ENCODE results near the gene GNB1L.

DNA sequence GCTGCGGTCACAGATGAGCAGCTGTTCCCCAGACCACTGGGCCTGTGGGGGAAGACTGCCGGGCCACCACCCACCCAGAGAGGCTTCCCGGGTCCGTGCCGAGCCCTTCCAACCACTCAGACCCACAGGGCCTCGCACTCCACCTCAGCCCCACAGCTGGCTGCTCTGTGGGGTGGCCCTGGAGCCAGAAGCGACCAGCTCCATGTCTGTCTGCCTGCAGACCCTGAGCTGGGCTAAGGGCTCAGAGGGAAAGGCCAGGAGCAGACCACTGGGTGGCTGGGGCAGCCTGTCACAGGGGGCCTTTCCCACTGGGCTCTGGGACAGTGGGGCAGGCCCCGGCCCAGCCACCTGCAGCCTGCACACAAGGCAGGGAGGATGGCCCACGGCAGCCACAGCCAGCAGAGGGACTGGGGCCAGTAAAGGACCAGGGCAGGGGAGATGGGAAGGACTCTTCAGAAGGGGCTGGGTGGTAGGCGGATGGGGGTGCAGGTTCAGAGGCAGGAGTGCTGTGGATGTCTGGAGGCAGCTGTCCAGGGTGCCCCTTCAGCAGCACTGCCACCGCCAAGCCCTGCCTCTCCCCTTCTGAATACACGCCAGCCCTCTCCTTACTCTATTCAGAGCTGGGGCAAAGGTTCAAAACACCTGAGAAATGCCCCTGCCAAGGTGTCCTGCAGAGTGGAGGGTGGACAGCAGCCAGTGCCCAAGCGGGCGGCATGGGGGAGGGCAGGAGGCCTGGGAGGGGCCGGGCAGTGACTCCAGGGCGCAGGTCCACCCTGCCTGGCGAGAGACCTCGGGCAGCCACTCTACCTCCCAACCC, 32.2 kb downstream of the GNB1L start:
- TF ChIP-seq EZH2 (IDR thresholded peaks at IDR 0.05) (no peak), POLR2AphosphoS5 (IDR thresholded peaks at IDR 0.05; ENCODE audit: borderline replicate concordance, low read depth, low read length) (no peak)

All from SK-N-MC (cell line).